NB4 (cell line): ENCODE results near the gene COX7A2.
A peak's percentile ranks its signal among the peaks of the same experiment; 100 is the strongest.

Source experiments
- DNase-seq: peaks from one replicate; pipeline ENCODE4 v3.0.0; 2010; ENCODE audit warnings: low read depth
- H3K4me3 ChIP-seq: one replicate; pipeline ENCODE4 v1.5.1; 2011; ENCODE audit warnings: mild to moderate bottlenecking, low read depth, low read length, moderate library complexity
- CTCF ChIP-seq: IDR thresholded peaks from one replicate; pipeline ENCODE4 v1.5.1; 2012; ENCODE audit warnings: low read depth, low read length
- MAX ChIP-seq: IDR thresholded peaks from 2 replicates; pipeline ENCODE4 v1.6.1; 2011; ENCODE audit warnings: low read depth, low read length
- MYC ChIP-seq: IDR thresholded peaks from 2 replicates; pipeline ENCODE4 v1.6.1; 2011; ENCODE audit warnings: low read depth, low read length
- POLR2A ChIP-seq: IDR thresholded peaks from 2 replicates; pipeline ENCODE4 v1.6.1; 2011; ENCODE audit warnings: mild to moderate bottlenecking; ENCODE audit not compliant: insufficient read length; ENCODE audit errors: extremely low read depth

COX7A2 gene

GRCh38 chr6:75205776-75206575 is 37.6 kb downstream of the COX7A2 start, which contains the start of gene COL12A1:
TSS of gene COL12A1 (minus strand) at chr6:75206053. CDS start at chr6:75202792, 3,261 bp downstream.
- no peak for DNase-seq
- no peak within 1 kb of the TSS for H3K4me3 ChIP-seq
- TF ChIP-seq MAX (no peak), CTCF (no peak)

- H3K4me3 ChIP-seq, result no peak overlapping the region
- no peak for DNase-seq
- no peak for TF ChIP-seq POLR2A
- TF ChIP-seq CTCF, result no peak
- no peak for TF ChIP-seq MYC
- no peak for TF ChIP-seq MAX
These were observed 38.4 kb downstream of the COX7A2 start for GRCh38 chr6:75204959-75205775.

- H3K4me3 ChIP-seq, result no peak overlapping the region
- TF ChIP-seq MYC (no peak), CTCF (peak; percentile 56), MAX (no peak)
- DNase-seq, result peak; percentile 63
These were observed 39.2 kb downstream of the COX7A2 start for GRCh38 chr6:75204217-75204958.

DNA sequence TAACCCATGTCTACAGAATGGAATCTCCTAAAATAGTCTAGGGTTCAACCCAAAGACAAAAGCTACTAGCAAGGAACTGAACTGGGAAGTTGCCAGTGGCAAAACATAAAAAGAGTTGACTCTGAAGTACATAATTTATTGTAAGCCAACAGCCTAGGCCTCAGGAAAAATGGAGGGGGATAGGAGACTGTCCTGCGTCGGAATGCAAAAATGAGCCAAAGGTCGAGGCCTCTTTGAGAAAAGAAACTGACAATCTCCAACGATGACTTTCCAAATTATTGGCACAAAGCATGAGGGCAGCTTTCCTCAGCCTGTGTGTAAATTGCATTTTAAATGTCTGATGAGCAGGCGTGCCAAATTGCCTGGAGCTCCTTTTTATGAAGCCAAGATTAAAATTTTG is 39.9 kb downstream of the COX7A2 start:
- no peak for DNase-seq
- H3K4me3 ChIP-seq, result no peak overlapping the region
- no peak for TF ChIP-seq POLR2A
- no peak for TF ChIP-seq MYC
- no peak for TF ChIP-seq CTCF
- no peak for TF ChIP-seq MAX

GRCh38 chr6:75202676-75203131 is 40.9 kb downstream of the COX7A2 start:
- DNase-seq, result no peak
- TF ChIP-seq CTCF (no peak), MAX (no peak), MYC (no peak), POLR2A (no peak)
- H3K4me3 ChIP-seq, result no peak overlapping the region
